22Rv1 (cell line): ENCODE results near the gene PAX4.
A peak's percentile ranks its signal among the peaks of the same experiment; 100 is the strongest.

Experiments
- H3K27ac ChIP-seq: fragments of 450-650 bp; 2 replicates; pipeline ENCODE4 v1.5.1; 2017
- ZFX ChIP-seq: fragments of 450-650 bp; IDR thresholded peaks from 2 replicates; pipeline ENCODE4 v1.6.1; 2017; ENCODE audit warnings: antibody characterized with exemption, borderline replicate concordance
- TF ChIP-seq, protein P1 (sequence below): fragments of 450-650 bp; IDR thresholded peaks from 2 replicates; pipeline ENCODE4 v1.5.1; 2017; ENCODE audit warnings: mild to moderate bottlenecking

Gene PAX4

DNA sequence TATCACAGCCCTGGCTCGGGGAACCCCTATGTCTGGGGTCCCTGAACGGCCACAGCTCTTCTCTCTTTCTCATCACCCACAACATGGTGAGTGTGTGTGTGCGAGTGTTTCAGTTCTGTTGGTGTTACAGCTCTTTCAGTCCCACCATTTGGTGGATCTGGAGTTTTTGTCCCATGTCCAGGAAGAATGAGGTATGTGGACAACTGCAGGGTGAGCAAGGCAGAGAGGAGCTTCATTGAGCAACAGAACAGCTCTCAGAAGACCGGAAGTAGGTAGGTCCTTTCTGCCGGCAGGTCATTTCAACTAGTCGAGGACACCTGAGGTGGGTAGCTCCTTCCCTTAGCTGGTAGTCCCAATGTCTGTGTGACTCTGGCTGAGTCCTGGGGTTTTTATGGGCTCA is 9.5 kb downstream of the PAX4 start:
- H3K27ac ChIP-seq: no peak overlapping the region
- TF ChIP-seq, protein P1, sequence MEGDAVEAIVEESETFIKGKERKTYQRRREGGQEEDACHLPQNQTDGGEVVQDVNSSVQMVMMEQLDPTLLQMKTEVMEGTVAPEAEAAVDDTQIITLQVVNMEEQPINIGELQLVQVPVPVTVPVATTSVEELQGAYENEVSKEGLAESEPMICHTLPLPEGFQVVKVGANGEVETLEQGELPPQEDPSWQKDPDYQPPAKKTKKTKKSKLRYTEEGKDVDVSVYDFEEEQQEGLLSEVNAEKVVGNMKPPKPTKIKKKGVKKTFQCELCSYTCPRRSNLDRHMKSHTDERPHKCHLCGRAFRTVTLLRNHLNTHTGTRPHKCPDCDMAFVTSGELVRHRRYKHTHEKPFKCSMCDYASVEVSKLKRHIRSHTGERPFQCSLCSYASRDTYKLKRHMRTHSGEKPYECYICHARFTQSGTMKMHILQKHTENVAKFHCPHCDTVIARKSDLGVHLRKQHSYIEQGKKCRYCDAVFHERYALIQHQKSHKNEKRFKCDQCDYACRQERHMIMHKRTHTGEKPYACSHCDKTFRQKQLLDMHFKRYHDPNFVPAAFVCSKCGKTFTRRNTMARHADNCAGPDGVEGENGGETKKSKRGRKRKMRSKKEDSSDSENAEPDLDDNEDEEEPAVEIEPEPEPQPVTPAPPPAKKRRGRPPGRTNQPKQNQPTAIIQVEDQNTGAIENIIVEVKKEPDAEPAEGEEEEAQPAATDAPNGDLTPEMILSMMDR: no peak
- TF ChIP-seq ZFX: no peak

DNA sequence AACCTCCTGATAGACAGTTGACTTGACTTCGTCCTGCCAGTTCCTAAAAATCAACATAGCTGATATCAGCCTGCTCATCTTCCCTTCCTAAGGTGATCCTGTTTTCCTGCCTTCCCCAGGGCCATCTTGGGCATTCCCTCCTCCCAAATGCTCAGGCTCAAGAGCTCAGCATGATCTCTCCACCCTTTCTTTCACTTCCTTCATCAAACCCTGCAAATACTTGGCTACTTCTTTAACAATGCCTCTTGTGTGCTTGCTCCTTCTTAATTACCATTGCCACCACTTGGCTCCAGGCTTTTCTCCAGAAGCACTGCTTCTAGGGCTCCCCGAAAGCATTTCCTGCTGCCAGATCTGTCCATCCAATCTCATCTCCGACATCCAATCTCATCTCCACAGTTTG is 17.1 kb downstream of the PAX4 start:
- no peak for TF ChIP-seq ZFX
- TF ChIP-seq, protein P1: no peak

GRCh38 chr7:127598318-127598717 is 19.6 kb downstream of the PAX4 start:
- no peak overlapping the region for H3K27ac ChIP-seq
- TF ChIP-seq ZFX: no peak
- TF ChIP-seq, protein P1: peak; percentile 72

More for the DNA sequence above, 17.1 kb downstream of the PAX4 start:
- no peak overlapping the region for H3K27ac ChIP-seq

DNA sequence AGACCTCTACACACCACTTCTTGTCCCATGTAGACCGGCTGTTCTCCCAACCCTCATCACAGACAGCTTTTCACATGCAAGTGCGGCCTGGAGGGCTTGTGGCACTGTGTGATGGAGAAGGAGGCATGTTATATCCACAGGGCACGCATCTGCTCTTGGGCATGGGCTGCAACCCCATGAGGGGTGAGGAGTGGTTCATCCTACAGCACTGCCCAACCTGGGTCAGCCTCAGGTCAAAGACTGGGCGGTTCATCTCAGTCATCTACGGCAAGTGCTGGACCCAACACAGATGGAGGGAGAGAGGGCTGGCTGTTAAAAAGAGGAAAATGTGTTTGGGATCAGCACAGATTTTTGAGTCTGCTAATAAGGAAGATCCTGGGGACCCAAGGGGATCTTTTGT is 22.2 kb downstream of the PAX4 start:
- TF ChIP-seq, protein P1: no peak
- no peak for TF ChIP-seq ZFX
- no peak overlapping the region for H3K27ac ChIP-seq

- no peak overlapping the region for H3K27ac ChIP-seq
- TF ChIP-seq, protein P1: no peak
- no peak for TF ChIP-seq ZFX
Observed at GRCh38 chr7:127594490-127594889, 23.5 kb downstream of the PAX4 start.

DNA sequence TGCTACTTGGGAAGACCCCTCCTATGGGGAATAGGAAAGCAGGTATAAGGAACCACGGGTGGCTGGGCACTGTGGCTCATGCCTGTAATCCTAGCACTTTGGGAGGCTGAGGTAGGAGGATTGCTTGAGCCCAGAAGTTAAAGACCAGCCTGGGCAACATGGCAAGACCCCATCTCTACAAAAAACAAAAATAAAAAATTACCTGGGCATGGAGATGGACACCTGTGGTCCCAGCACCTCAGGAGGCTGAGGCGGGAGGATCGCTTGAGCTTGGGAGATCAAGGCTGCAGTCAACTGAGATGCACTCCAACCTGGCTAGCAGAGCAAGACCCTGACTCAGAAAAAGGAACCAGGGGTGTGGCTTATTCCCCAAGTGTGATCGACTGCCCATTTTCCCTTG is 25.4 kb downstream of the PAX4 start:
- TF ChIP-seq, protein P1: no peak
- H3K27ac ChIP-seq: no peak overlapping the region

GRCh38 chr7:127591591-127591990 is 26.4 kb downstream of the PAX4 start:
- TF ChIP-seq, protein P1: no peak
- TF ChIP-seq ZFX: no peak
- H3K27ac ChIP-seq: no peak overlapping the region
